ENCODE measurements around the gene ATP5MG.

Gene ATP5MG, protein sequence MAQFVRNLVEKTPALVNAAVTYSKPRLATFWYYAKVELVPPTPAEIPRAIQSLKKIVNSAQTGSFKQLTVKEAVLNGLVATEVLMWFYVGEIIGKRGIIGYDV

DNA sequence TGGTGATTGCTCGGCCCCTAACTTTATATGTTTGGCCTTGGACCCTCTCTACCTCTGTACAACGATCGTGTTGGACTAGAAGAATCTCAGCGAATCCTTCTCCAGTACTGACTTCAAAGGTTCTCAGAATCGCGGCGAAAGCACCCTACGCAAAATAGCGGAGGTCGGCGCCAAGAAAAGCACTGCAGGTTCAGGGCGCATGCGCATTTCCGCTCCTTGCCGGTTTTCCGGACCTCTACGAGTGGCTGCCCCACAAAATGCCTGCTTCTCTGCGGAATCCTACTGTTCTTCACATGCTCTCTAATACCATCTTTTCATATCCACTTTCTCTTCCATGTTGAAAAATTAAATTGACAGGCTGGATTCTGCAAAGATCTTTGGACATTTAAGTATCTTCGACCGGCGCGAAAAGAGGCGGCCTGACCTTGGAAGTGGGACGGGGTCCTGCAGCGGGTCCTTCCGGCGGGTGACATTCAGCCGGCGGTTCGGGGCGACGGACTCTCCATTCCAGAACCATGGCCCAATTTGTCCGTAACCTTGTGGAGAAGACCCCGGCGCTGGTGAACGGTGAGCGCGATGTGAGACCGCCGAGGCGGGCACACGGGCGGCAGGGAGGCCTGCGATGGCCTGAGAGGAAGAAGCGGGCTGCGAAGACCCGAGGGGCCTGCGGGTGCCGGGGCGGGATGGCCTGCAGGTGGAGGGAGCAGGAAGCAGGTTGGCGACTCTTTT lies at the start of gene ATP5MG:
ATP5MG (plus strand) TSS at position 456 of the 729 bp plus-strand sequence; CDS start at position 516, 60 bp downstream.
- peak within 1 kb of the TSS; percentile 79 for H3K4me3 ChIP-seq (ENCODE audit: low read depth, low read length)

DNA sequence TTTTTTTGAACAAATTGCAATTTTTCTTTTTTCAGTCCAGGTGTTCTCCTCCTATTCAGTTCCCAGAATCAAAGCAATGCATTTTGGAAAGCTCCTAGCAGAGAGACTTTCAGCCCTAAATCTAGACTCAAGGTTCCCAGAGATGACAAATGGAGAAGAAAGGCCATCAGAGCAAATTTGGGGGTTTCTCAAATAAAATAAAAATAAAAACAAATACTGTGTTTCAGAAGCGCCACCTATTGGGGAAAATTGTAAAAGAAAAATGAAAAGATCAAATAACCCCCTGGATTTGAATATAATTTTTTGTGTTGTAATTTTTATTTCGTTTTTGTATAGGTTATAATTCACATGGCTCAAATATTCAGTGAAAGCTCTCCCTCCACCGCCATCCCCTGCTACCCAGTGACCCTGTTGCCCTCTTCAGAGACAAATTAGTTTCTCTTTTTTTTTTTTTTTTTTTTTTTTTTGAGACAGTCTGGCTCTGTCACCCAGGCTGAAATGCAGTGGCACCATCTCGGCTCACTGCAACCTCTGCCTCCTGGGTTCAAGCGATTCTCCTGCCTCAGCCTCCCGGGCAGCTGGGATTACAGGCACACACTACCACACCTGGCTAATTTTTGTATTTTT lies 48.2 kb upstream of the ATP5MG start:
- H3K4me3 ChIP-seq (ENCODE audit: low read depth, low read length): no peak overlapping the region

DNA sequence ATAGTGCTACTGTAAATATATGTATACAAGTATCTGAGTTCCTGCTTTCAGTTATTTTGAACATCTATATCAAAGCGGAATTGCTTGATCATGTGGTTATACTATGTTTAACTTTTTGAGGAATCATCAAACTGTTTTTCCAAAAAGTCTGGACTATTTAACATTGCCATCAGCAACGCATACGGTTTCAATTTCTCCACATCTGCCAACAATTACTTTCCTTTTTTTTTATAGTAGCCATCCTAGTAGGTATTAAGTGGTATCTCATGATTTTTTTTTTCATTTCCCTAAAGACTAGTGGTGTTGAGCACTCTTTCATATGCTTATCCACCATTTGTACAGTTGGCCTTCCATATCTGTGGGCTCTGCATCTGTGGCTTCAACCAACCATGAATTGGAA lies 43.3 kb upstream of the ATP5MG start:
- H3K4me3 ChIP-seq (ENCODE audit: low read depth, low read length): no peak overlapping the region

- peak within 1 kb of the TSS; percentile 78 for H3K4me3 ChIP-seq (ENCODE audit: low read depth, low read length)
These were observed 42.0 kb upstream of the ATP5MG start, which contains the start of gene UBE4A for GRCh38 chr11:118359295-118359958. Gene UBE4A (plus strand): TSS chr11:118359600. CDS start chr11:118365081, 5,481 bp downstream.

GRCh38 chr11:118364956-118365615 lies 36.3 kb upstream of the ATP5MG start:
- H3K4me3 ChIP-seq (ENCODE audit: low read depth, low read length): no peak overlapping the region

DNA sequence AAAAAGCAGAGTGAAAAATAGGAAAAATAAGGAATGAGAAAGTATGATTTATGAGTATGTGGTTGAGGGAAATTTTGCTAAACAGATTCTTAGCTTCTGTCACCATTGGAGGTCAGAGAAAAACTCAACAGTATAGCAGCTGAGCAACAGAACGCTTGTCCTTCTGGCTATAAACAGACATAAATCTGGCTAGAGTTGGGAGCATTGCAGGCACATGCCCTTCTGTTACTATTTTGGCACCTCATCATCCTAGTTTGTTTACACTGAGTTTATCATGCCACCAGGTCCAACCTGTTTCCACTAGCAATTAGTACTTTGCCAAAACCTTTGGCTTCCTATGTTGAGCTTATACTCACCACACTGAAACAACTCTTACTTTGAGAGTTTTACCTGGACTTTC lies 35.1 kb upstream of the ATP5MG start:
- H3K4me3 ChIP-seq (ENCODE audit: low read depth, low read length): no peak overlapping the region

GRCh38 chr11:118370774-118371173 lies 30.6 kb upstream of the ATP5MG start:
- H3K4me3 ChIP-seq (ENCODE audit: low read depth, low read length): no peak overlapping the region

GRCh38 chr11:118373263-118373662 lies 28.1 kb upstream of the ATP5MG start:
- no peak overlapping the region for H3K4me3 ChIP-seq (ENCODE audit: low read depth, low read length)

DNA sequence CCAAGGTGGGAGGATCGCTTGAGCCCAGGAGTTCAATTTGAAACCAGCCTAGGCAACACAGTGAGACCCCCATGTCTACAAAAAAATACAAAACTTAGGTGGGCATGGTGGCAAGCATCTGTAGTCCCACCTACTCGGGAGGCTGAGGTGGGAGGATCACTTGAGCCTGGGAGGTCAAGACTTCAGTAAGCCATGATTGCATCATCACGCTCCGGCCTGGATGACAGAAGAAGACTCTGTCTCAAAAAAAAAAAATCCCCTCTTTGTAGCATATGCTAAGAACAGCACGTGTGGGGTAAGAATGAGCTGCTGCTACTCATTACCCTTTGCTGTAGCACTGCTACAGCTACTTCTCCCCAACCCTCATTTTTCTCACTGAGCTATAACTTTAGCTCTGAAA lies 27.5 kb upstream of the ATP5MG start:
- no peak overlapping the region for H3K4me3 ChIP-seq (ENCODE audit: low read depth, low read length)

GRCh38 chr11:118374729-118375128 lies 26.7 kb upstream of the ATP5MG start:
- no peak overlapping the region for H3K4me3 ChIP-seq (ENCODE audit: low read depth, low read length)

GRCh38 chr11:118375978-118376377 lies 25.4 kb upstream of the ATP5MG start:
- no peak overlapping the region for H3K4me3 ChIP-seq (ENCODE audit: low read depth, low read length)

DNA sequence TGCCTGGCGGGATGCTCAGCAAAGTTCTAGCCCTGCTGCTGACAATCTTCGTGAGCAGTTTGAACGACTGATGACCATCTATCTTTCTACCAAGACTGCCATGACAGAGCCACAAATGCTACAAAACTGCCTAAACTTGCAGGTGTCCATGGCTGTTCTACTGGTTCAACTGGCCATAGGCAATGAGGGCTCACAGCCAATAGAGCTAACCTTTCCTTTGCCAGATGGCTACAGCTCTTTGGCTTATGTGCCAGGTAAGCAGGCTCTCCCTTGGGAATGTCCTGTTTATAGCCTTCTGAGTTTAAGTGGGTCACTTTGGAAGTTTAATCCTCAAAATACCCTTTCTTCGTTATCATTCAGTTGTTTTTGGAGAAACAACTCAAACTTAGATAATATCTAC lies 21.9 kb upstream of the ATP5MG start:
- H3K4me3 ChIP-seq (ENCODE audit: low read depth, low read length): no peak overlapping the region

DNA sequence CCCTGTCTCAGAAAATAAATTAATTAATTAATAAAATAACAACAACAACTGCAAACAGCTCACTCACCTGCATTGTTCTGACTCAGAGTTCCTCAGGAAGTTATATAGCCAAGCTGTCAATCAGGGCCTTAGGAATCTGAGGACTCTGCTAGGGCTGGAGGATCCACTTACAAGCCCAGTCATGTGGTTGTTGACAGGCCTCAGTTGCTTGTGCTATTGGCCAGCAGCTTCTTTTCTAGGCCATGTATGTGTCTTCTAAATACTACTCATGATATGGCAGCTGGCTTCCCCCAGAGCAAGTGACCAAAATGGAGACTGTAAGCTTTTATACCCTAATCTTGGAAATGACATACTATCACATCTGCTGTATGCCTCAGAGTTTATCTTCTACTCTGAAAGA lies 20.8 kb upstream of the ATP5MG start:
- H3K4me3 ChIP-seq (ENCODE audit: low read depth, low read length): no peak overlapping the region

- H3K4me3 ChIP-seq (ENCODE audit: low read depth, low read length): no peak overlapping the region
These were observed 18.5 kb upstream of the ATP5MG start for GRCh38 chr11:118382954-118383353.

DNA sequence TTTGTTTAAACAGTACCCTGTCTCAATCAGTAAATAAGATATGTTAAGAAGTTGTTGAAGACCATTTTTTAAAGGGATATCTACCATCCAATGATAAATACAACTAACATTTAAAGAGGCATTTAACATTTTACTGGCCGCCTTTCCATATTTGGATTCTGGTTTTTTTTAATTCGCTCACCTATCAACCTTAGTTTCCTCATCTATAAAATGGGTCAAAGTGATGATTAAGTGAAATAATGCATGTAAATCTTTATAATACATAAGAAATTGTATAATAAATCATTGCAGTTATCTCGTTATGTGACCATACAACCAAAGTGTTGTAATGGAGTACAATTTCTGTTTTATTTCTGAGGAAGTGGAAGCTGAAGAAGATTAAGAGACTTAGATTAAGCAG lies 17.7 kb upstream of the ATP5MG start:
- no peak overlapping the region for H3K4me3 ChIP-seq (ENCODE audit: low read depth, low read length)

DNA sequence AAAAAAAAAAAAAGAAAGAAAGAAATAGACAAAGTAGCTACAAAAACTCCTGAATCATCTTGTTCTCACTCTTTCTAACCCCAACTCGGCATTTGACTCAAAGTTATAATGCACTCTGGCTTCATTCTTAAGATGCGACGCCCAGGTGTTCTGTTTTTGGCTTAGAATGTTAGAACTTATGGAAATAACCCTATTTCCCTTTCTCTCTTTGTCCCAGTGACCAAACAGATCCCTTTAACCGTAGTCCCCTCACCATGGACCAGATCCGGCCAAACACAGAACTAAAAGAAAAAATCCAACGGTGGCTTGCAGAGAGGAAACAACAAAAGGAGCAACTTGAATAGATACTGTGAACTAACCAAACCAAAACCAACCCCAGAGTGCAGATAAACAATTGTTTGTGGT lies 5.3 kb upstream of the ATP5MG start:
- H3K4me3 ChIP-seq (ENCODE audit: low read depth, low read length): no peak overlapping the region

GRCh38 chr11:118397448-118397847 lies 4.0 kb upstream of the ATP5MG start:
- no peak overlapping the region for H3K4me3 ChIP-seq (ENCODE audit: low read depth, low read length)

GRCh38 chr11:118398791-118399559 lies 2.4 kb upstream of the ATP5MG start:
- no peak overlapping the region for H3K4me3 ChIP-seq (ENCODE audit: low read depth, low read length)

- peak overlapping the region; percentile 79 for H3K4me3 ChIP-seq (ENCODE audit: low read depth, low read length)
These were observed 629 bp downstream of the ATP5MG start for GRCh38 chr11:118401880-118402590.

GRCh38 chr11:118402594-118402993 lies 1.2 kb downstream of the ATP5MG start:
- H3K4me3 ChIP-seq (ENCODE audit: low read depth, low read length): peak overlapping the region; percentile 79

Data from iPS-11a (cell line).